GM12875 (cell line): ENCODE data around the gene FOXJ3.

Source experiments
- H3K4me3 ChIP-seq: one replicate; pipeline ENCODE4 v1.5.1; 2011; ENCODE audit warnings: low read depth, low read length, control low read depth
- TF ChIP-seq, protein P1 (sequence below): IDR thresholded peaks from 2 replicates; pipeline ENCODE4 v1.5.1; 2011; ENCODE audit warnings: low read depth, mild to moderate bottlenecking, control low read depth, inconsistent platforms, low read length, moderate library complexity, borderline replicate concordance; ENCODE audit not compliant: insufficient read depth

The FOXJ3 gene

DNA sequence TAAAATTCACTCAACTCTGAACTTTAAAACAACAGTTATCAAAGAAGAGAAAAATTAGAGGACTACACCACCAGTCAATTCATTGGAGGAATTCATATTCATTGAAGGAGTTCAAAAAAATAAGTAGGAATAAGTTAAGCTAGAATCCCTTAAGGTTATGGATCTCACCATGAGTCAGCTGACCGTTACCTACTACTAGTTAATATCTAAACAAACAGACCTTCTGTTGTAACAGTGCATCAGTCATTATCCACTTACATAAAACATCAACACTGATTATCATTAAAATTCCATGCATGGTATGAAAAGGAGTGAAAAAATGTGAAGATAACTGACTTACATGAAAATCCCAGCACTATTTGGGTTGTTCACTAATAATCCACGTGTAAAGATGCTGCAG is 44.9 kb downstream of the FOXJ3 start:
- no peak overlapping the region for H3K4me3 ChIP-seq
- TF ChIP-seq, protein P1, sequence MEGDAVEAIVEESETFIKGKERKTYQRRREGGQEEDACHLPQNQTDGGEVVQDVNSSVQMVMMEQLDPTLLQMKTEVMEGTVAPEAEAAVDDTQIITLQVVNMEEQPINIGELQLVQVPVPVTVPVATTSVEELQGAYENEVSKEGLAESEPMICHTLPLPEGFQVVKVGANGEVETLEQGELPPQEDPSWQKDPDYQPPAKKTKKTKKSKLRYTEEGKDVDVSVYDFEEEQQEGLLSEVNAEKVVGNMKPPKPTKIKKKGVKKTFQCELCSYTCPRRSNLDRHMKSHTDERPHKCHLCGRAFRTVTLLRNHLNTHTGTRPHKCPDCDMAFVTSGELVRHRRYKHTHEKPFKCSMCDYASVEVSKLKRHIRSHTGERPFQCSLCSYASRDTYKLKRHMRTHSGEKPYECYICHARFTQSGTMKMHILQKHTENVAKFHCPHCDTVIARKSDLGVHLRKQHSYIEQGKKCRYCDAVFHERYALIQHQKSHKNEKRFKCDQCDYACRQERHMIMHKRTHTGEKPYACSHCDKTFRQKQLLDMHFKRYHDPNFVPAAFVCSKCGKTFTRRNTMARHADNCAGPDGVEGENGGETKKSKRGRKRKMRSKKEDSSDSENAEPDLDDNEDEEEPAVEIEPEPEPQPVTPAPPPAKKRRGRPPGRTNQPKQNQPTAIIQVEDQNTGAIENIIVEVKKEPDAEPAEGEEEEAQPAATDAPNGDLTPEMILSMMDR, result no peak

DNA sequence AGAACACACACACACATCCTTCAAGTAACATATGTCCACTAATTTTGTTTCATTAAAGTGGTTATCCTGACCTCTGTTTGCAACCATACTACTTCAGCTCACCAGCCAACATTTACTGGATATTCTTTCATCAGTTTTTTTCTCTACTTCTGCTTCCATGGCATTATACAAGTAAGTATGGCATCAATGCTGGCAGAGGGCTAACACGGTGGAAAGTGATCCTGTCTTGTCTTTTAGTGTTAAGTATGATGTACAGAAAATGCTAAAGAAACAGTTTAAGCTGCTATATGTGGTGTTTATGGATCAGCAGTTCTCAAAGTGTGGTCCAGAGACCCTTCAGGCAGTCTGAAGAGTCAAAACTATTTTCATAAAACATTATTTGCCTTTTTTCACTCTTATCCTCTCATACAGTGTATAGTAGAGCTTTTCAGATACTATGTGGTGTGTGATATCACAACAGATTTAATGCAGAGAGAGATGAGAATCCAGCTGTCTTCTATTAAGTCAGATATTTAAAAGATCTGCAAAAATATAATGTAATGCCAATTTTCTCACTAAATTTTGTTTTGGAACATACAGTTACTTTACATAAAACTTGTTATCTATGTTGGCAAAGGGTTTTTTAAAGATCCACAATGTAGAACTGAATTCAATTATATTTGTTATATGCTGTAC is 46.6 kb downstream of the FOXJ3 start:
- TF ChIP-seq, protein P1, result no peak
- no peak overlapping the region for H3K4me3 ChIP-seq

DNA sequence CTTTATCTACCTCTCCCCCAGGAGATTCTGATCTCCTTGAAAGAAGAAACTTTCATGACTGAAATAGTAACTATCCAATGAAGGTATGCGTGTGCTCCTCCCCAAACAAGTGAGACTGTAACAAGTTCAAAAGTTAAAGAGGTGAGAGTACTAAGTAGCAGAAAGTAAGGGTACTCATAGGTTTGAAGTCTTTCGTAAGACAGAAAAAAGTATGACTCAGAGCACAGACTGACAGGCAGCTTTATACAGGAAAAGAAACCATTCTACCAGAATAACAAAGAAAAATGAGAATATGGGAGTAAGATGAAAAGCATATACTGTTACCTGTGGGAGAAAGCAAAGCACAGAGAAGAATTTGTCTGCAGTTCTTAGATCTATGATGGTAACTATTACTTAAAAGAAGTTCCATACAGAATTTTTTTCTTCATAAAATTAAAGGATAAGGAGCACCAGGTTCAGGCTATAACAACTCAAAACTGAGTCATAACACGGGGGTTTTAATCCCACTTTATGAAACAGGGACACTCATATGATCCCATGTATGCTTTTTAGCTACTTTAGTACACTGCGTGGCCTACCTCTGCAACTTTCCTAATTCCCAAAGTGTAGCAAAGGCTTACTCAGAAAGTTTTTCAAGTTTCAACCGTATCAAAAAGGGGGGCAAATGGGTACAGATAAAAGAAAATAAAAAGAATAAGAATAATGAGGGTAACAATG is 52.0 kb downstream of the FOXJ3 start:
- H3K4me3 ChIP-seq, result no peak overlapping the region
- TF ChIP-seq, protein P1, result no peak

DNA sequence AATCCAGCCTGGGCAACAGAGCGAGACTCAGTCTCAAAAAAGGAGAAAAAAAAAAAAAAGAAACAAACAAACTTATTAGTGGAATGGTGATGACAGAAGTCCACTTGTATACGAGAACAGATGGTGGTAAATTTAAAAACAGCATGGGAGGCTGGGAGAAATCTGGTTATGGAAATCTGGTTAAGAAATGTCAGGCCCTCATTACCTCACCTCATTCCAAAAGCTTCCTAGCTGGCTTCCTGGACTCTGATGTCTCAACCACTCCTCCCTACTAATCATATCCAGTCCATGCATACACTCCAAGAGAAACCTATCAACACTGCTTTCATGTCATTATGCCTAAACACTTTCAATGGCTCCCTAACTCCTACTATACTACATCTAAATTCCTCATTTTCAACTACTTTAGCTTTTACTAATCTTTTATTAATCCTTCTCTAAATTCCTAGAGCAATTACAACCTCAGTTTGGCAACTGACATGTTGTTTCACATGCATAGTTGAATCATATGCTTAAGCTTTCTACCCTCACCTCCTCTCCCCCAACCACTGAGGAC is 52.9 kb downstream of the FOXJ3 start:
- TF ChIP-seq, protein P1, result no peak
- H3K4me3 ChIP-seq, result no peak overlapping the region

DNA sequence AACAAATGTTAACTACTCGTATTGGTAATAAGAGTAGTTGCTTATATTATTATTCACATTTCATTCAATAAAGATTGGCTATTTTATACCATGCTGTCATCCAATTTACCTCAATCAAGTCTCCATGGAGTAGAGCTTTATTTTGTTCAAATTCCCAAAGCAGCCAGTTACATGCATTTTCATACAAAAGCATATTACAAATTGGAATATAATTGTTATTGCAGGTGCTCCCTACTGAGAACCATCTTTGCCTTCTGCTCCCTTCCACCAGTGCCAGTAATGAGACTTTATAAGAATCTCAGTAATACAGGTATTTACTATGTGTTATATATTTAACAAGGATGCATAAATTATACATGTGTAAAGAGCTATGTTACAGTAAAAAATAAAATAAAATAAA is 54.2 kb downstream of the FOXJ3 start:
- H3K4me3 ChIP-seq, result no peak overlapping the region
- TF ChIP-seq, protein P1, result no peak

DNA sequence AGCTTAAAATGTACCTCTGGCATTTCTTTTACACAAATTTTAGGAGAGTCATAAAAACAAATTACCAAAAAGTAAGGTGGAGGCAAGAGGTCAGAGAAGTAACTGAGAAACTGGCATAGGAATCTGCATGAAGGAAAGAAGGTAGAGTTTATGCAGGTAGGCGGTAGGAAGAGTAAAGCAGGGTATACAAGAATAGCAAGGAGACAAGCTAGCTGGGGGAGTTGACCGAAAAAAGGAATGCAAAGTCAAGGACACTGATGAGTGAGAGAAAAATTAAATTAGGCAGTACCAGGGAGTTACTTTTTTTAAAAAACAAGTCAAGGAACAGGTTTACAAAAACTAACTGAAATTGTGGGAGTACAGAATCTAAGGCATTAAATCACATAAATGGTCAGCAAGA is 56.0 kb downstream of the FOXJ3 start:
- H3K4me3 ChIP-seq, result no peak overlapping the region
- TF ChIP-seq, protein P1, result no peak

DNA sequence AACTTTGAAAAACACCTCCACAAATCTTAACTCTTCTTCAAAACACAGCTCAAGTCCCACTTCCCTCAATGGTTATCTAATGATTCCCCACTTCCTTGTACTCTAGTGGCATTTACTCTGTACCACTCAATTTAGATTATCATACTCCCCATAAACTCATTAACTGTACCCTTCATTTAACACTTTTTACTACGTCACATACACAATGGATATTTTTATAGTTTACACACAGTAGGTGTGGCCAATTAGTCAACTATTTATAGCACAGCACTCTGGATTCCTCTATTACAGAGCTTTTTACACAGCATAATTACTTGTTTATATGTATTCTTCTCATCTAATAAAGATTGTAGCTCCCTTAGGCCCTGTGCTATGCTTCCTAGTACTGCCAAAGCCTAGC is 62.1 kb downstream of the FOXJ3 start:
- TF ChIP-seq, protein P1, result no peak
- no peak overlapping the region for H3K4me3 ChIP-seq
